B cell (primary cell): ENCODE data around the gene CACNA2D4. TPM values are rescaled to one million over a fixed set of nuclear protein-coding genes. Genes with fewer than 3 reads are reported as not detected.

Experiments
- ATAC-seq: fragments of 200-7000 bp; cut with Tn5 transposase; one replicate; pipeline ENCODE4 v1.10.0; 2021; ENCODE audit warnings: low read depth, mild to moderate bottlenecking, moderate number of reproducible peaks, moderate library complexity
- CTCF ChIA-PET: fragments of 350-600 bp; sonication (Branson Sonifier 250); formaldehyde crosslinking; loops from one replicate; lab custom pipeline; 2021; ENCODE audit warnings: antibody characterized with exemption, inconsistent platforms; lab: Charles Lee
- POLR2A ChIA-PET: fragments of 350-600 bp; sonication (Branson Sonifier 250); formaldehyde crosslinking; loops from one replicate; lab custom pipeline; 2021; ENCODE audit warnings: antibody characterized with exemption; lab: Charles Lee
- DNase-seq: peaks from one replicate; pipeline ENCODE4 v3.0.0; 2013
- H2AFZ ChIP-seq: 2 replicates; pipeline ENCODE4 v1.6.1; 2012; ENCODE audit warnings: mild to moderate bottlenecking, low read depth, low read length; ENCODE audit not compliant: insufficient read depth, poor library complexity, severe bottlenecking
- H3K27ac ChIP-seq, 2 donors: 1 replicate in 1 of 2; 2 replicates in 1 of 2; pipeline ENCODE4 v1.5.1; 2012 to 2013; ENCODE audit warnings: low read length in 2 of 2, mild to moderate bottlenecking in 2 of 2, moderate library complexity in 1 of 2
- H3K27me3 ChIP-seq, 4 experiments: fragments of 200-600 bp in 1 of 4; sonication (generic) in 1 of 4; replicated peaks in 1 of 4; 1 replicate in 2 of 4; 2 replicates in 2 of 4; pipeline versions ENCODE4 v1.6.1 to v1.7.0; 2013 to 2016; ENCODE audit warnings: low read length in 3 of 4, mild to moderate bottlenecking in 2 of 4, mixed read lengths in 1 of 4, moderate library complexity in 1 of 4; ENCODE audit not compliant: insufficient read depth in 4 of 4, control insufficient read depth in 3 of 4; ENCODE audit errors: control extremely low read depth in 1 of 4
- H3K36me3 ChIP-seq, 2 experiments: replicated peaks in 1 of 2; 1 replicate in 1 of 2; 2 replicates in 1 of 2; pipeline versions ENCODE4 v1.6.1 to v1.7.1; 2013; ENCODE audit warnings: low read length in 1 of 2; ENCODE audit not compliant: insufficient read depth in 2 of 2, control insufficient read depth in 1 of 2; ENCODE audit errors: control extremely low read depth in 1 of 2, extremely low read depth in 1 of 2
- H3K4me1 ChIP-seq, 2 donors: fragments of 200-600 bp in 1 of 2; sonication (generic) in 1 of 2; 1 replicate in 1 of 2; 2 replicates in 1 of 2; pipeline versions ENCODE4 v1.5.1 to v1.6.1; 2013 to 2017; ENCODE audit warnings: low read length in 2 of 2; ENCODE audit not compliant: control insufficient read depth in 2 of 2, insufficient read depth in 2 of 2
- H3K4me2 ChIP-seq: replicated peaks from 2 replicates; pipeline ENCODE3; 2012; ENCODE audit warnings: mild to moderate bottlenecking, low read depth, low read length; ENCODE audit not compliant: poor library complexity, severe bottlenecking
- H3K4me3 ChIP-seq, 5 experiments: fragments of 200-600 bp in 1 of 5; sonication (generic) in 1 of 5; 1 replicate in 3 of 5; 2 replicates in 2 of 5; pipeline versions ENCODE4 v1.5.1 to v1.7.0; 2011 to 2016; ENCODE audit warnings: low read length in 4 of 5, mild to moderate bottlenecking in 4 of 5, low read depth in 2 of 5, control low read depth in 1 of 5, moderate library complexity in 1 of 5; ENCODE audit not compliant: insufficient read depth in 1 of 5; ENCODE audit errors: control extremely low read depth in 1 of 5, extremely low read depth in 1 of 5
- H3K79me2 ChIP-seq: fragments of 200-600 bp; sonication (generic); one replicate; pipeline ENCODE4 v1.6.0; 2016; ENCODE audit warnings: low read length; ENCODE audit not compliant: control insufficient read depth, insufficient read depth
- H3K9ac ChIP-seq: fragments of 200-600 bp; sonication (generic); 2 replicates; pipeline ENCODE4 v1.6.1; 2017; ENCODE audit warnings: mild to moderate bottlenecking, low read length, moderate library complexity
- H3K9me3 ChIP-seq, 3 donors: one replicate each; pipeline versions ENCODE4 v1.6.1 to v1.7.1; 2013; ENCODE audit warnings: low read length in 2 of 3; ENCODE audit not compliant: control insufficient read depth in 2 of 3, insufficient read depth in 1 of 3; ENCODE audit errors: control extremely low read depth in 1 of 3
- H4K20me1 ChIP-seq: 2 replicates; pipeline ENCODE4 v1.6.0; 2012; ENCODE audit warnings: mild to moderate bottlenecking, low read length; ENCODE audit not compliant: insufficient read depth, control insufficient read depth, poor library complexity, severe bottlenecking
- H3K27ac Mint-ChIP-seq: one replicate; pipeline ENCODE4 v1.8.0; 2021; ENCODE audit warnings: mixed read lengths
- H3K27me3 Mint-ChIP-seq: one replicate; pipeline ENCODE4 v1.8.0; 2021; ENCODE audit warnings: mixed read lengths
- H3K4me1 Mint-ChIP-seq: one replicate; pipeline ENCODE4 v1.8.0; 2021; ENCODE audit warnings: mixed read lengths
- H3K4me3 Mint-ChIP-seq: one replicate; pipeline ENCODE4 v1.8.0; 2021; ENCODE audit warnings: mixed read lengths
- H3K9me3 Mint-ChIP-seq: one replicate; pipeline ENCODE4 v1.8.0; 2022; ENCODE audit warnings: mixed read lengths; ENCODE audit not compliant: insufficient read depth
- EZH2 ChIP-seq: IDR thresholded peaks from 2 replicates; pipeline ENCODE4 v1.6.1; 2012; ENCODE audit warnings: borderline replicate concordance, low read depth, mild to moderate bottlenecking, moderate library complexity, low read length; ENCODE audit not compliant: insufficient read depth, poor library complexity, severe bottlenecking
- WGBS: methylation state at CpG from one replicate; pipeline ENCODE4 v1.1.5; 2013; ENCODE audit warnings: missing lambda C conversion rate; ENCODE audit not compliant: insufficient coverage; 5-methylcytosine and 5-hydroxymethylcytosine counted together
- intact Hi-C: fragments of 100-400 bp; cut with micrococcal nuclease; formaldehyde crosslinking; loops from one replicate; pipeline ENCODE4 v1.10.0; 2022
- polyA plus RNA-seq: library from polyadenylated mRNA; depleted of rRNA; stranded (reverse); fragments of >200 nt; gene quantifications from 2 replicates; pipeline ENCODE4 v1.2.3, GENCODE V29; 2012
- total RNA-seq, 2 donors: library from RNA; stranded (reverse); fragments of 120-200 nt in 1 of 2; gene quantifications; 1 replicate in 1 of 2; 2 replicates in 1 of 2; pipeline versions ENCODE4 v1.2.3 to v1.2.4, GENCODE V29; 2013 to 2022
- TF ChIP-seq, protein P1 (sequence below): fragments of 200-600 bp; IDR thresholded peaks from one replicate; pipeline ENCODE4 v1.8.0; 2022; ENCODE audit warnings: antibody characterized with exemption, mild to moderate bottlenecking

Gene CACNA2D4
- total and polyA plus RNA-seq, 2 donors (not counting 1 experiment from before 2014, with no cell fraction given): 6.0 to 7.4 TPM

DNA sequence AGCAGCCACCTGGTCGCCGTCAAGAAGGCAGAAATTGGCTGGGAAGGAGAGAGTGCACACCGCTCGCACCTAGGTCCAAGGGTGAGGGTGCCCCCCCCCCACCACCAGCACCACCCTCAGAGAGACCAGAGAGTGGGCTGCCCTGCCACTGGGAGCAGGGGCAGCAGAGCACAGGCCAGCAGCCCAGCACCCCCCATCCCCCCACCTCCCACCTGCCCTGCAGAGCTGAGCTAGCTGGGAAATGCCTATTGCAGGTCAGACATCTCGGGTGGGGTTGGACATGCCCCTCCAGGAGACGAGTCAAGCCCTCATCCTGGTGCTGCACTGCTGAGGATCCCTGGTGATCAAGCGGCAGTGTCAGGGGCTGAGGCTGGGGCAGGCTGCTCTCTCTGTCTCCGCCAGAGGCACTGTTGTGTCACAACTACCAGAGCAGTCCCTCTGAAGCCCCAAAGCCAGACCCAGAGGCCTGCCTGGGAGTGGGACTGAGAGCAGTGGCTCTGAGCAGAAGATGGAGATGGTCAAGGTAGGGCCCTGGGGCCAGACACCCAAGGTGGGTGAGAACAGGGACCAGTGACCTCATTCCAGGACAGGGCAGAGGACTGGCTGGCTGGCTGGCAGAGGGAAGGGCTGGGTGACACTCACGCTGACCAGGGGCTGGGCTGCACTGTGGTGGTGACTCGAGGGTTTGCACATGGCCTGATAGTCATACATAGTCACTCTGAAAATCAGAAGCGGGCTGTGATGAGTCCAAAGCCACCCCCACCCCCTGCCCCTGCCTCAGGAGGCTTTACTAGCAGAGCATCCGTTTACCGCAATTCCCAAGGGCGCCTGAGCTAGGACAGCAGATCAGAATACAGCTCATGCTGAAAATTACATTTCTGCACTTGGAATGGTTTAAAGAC lies 117.8 kb downstream of the CACNA2D4 start:
- TF ChIP-seq EZH2: no peak
- TF ChIP-seq, protein P1, sequence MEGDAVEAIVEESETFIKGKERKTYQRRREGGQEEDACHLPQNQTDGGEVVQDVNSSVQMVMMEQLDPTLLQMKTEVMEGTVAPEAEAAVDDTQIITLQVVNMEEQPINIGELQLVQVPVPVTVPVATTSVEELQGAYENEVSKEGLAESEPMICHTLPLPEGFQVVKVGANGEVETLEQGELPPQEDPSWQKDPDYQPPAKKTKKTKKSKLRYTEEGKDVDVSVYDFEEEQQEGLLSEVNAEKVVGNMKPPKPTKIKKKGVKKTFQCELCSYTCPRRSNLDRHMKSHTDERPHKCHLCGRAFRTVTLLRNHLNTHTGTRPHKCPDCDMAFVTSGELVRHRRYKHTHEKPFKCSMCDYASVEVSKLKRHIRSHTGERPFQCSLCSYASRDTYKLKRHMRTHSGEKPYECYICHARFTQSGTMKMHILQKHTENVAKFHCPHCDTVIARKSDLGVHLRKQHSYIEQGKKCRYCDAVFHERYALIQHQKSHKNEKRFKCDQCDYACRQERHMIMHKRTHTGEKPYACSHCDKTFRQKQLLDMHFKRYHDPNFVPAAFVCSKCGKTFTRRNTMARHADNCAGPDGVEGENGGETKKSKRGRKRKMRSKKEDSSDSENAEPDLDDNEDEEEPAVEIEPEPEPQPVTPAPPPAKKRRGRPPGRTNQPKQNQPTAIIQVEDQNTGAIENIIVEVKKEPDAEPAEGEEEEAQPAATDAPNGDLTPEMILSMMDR: peak; percentile 74
- peak overlapping the region; percentile 39 for H3K27ac Mint-ChIP-seq
- H3K36me3 ChIP-seq: no peaks in the 10 kb centered on the region
- no peak overlapping the region for H3K9ac ChIP-seq
- no peak overlapping the region for H2AFZ ChIP-seq
- ChIA-PET POLR2A (interaction anchor here (0.7 to 1.8 kb wide), 2 partner anchors 116 to 139 kb away, joined by 3 to 6 read pairs; no protein-coding TSS in a partner anchor), CTCF (interaction anchor here (0.6 to 11.3 kb wide), 14 partner anchors 8 to 487 kb away, joined by 3 to 327 read pairs (median 3); no protein-coding TSS in a partner anchor)
- peaks cover 0 to 8% (median 0%) of the 10 kb centered on the region in 3 donors for H3K9me3 ChIP-seq
- peak overlapping the region; percentile 37 for H3K4me2 ChIP-seq
- H3K4me3 ChIP-seq: no peak overlapping the region
- peaks cover 35% of the 10 kb centered on the region for H3K4me1 Mint-ChIP-seq
- ATAC-seq: peak; percentile 23
- H3K4me3 Mint-ChIP-seq: peak overlapping the region; percentile 55
- intact Hi-C loops: loop anchor here (1.0 to 10.0 kb wide), 4 partner anchors 140 to 1416 kb away; partner anchors contain the start of genes ITFG2 and KDM5A
- peaks cover 2% of the 10 kb centered on the region for H3K9me3 Mint-ChIP-seq
- peaks cover 8 to 39% of the 10 kb centered on the region in 2 donors for H3K4me1 ChIP-seq
- H4K20me1 ChIP-seq: no peaks in the 10 kb centered on the region
- H3K27me3 ChIP-seq: no peaks in the 10 kb centered on the region
- peak; percentile 44 for DNase-seq
- no peaks in the 10 kb centered on the region for H3K79me2 ChIP-seq
- H3K27ac ChIP-seq: no peak overlapping the region
- no peaks in the 10 kb centered on the region for H3K27me3 Mint-ChIP-seq
- 32% methylated on average over 10 of the region's 14 CpGs for WGBS
